NAMALWA (cell line): ENCODE data around the gene NT5C1A.
A peak's percentile ranks its signal among the peaks of the same experiment; 100 is the strongest.

ENCODE experiments used
- DNase-seq: peaks from one replicate; pipeline ENCODE4 v3.0.0-alpha.2; 2015; ENCODE audit warnings: low spot score

NT5C1A gene

DNA sequence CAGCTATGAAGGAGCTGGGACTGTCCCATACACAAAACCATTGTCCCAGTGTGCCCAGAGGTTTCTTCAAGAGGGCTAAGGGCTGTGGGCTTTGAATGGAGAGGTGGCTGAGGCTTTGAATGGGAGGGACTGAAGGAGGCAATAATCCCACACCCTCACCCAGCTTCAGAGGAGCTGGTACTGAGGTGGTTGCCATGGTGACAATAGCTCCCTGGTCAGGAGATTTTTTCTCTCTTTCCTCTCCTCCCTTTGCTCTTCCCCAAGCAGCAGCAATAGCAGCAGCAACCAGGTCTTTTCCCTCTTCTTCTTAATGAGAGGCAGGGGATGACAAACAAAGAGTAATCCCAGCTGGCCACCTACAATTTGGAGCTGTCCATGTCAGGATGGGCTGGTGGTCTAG lies 17.7 kb upstream of the NT5C1A start:
- DNase-seq: no peak

DNA sequence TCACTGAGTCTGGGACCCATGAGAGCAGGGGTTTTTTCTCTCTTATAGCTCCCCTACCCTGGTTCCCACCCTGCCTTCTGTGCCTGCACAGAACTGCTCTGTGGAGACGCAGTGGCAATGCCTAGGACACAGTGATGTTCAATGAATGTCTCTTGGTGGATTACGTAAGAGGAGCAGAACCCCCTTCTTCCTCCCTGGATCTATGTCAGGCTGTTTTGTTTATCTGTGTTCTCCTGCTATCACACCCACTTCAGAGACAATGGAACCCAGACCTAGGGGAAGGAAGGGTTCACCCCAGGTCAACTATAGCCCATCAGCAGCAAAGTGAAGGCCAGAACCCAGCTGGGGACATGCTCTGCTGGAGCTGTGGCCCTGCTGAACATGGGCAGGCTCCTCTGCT lies 17.3 kb upstream of the NT5C1A start:
- DNase-seq: no peak

DNA sequence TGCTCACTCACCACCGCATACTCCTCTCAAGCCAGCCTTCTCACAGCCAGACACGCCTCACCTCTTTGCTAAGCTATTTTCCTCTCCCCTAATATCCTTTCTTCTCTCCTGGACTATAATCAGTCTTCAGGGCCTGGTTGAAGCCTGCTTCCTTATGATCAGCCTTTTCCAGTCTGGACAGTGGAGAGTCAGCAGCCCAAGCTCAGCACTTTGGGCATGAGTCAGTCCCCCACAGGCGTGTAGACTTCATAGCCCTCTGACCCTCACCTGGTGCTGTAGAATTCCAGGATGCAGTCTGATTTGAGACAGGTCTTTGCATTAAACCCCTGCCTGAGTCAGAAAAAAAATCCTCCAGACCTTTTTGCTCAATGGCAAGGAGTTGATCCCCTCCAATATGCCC lies 16.8 kb upstream of the NT5C1A start:
- DNase-seq: no peak

DNA sequence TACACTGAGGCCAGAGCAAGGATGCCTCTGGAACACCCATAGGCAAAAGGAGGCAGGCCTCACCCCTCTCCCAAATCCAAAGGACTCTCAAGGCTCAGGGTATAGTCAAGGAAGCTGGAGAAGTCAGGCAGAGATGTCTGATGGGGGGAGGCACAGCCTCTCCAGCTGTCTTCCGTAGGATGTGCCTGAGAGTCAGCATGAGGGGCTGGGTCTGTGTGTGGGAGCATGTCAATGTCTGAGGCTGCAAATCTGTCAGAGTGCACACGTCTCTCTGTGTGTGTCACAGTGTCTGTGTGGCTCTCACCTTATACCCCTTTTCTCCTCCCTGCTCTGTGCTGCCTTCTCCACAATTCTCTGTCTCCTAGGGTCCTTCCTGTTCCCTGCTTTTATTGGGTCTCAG lies 15.3 kb upstream of the NT5C1A start:
- no peak for DNase-seq

DNA sequence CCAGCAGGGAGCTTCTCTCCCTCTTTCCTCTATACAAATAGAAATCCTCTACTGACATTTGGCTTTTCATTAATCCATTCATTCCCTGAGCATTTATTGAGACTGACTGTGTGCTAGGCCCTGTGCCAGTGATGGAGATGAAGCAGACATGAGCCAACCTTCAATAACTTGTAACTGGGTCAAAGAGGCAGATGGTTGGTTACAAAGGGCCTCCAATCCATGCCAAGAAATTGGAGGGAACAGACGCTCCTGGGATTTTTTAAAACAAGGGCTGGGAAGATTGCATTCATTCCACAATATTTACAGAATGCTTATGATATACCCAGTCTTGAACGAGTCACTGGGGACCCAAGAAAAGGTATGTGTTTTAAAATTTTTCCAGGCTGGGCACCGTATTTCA lies 13.2 kb upstream of the NT5C1A start:
- DNase-seq: no peak

DNA sequence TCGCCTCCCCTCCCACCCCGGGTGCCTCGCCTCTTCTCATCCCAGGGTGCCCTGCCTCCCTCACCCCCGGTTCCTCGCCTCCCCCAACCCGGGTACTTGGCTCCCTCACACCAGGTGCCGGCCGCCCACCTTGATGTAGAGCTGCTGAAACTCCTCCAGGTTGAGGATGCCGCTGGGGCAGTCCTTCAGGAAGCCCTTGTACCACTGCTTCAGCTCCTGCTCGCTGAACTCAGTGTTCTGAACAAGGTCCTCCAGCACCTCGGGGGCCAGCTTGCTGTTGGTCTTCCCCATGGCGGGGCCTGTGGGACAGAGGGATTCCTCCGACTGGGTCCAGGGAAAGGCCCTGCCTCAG lies 12.4 kb upstream of the NT5C1A start:
- no peak for DNase-seq

DNA sequence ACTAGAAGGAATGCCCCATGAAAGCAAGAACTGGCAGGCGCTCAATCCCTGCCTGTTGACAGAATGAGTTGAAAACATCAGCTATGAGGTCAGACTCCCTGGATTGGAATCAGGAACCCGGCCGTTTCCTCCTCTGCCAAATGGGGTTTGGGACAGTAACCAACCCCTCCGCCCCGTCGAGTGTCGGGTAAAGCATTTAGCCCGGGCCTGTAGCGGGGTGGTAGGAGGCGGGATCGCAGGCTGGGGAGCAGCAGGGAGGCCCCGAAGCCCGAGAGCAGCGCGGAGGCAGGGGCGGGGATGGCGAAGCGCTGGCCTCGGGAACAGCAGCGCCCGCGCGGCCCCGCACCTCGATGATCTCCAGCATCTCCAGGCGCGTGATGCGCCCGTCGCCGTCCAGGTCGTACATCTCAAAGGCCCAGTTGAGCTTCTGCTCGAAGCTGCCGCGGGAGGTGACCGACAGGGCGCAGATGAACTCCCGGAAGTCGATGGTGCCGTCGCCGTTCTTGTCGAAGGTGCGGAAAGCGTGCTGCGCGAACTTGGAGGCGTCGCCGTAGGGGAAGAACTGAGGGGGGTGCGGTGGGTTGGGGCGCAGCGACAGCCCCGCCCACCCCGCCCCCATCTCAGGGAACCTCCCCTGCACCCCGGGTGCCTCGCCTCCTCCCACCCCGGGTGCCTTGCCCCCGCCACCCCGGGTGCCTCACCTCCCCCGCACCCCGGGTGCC lies 11.8 kb upstream of the NT5C1A start:
- DNase-seq: no peak

DNA sequence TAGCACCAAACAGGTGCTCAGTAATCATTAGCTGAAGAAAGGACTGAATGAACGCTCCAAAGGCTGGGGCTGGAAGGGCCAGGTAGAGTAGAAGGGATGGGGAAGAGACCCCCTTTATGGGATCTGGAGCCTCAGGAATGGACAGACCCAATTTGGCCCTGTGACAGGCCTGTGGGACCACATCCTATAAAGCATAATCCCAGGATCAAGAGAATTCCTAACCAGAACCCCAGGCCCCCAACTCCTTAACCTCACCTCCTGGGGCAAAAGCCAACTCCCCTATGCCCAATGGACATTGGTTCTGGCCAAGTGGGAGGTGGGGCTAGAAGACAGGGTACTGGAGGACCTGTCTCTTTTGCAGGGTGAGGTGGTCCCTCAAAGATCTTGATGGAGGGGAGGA lies 10.1 kb upstream of the NT5C1A start:
- DNase-seq: no peak

DNA sequence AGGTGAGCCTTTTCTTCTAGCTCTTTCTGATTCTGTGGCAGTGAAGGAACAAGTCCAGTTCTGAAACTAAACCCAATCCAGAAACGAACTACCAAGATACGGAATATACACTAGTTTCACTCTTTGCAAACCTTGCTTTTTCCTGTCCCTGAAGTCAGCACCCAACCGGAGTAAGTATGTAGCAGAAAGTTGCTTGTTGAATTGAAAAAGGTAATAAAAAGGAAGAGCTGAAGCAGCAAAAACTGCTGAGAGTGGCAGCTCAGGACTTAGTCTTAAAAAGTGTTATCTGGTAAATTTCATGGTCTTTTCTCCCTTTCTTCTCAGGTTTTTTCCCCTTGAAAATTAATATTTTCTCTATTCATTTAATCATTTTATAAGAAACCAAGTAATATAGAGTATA lies 9.4 kb upstream of the NT5C1A start:
- no peak for DNase-seq

DNA sequence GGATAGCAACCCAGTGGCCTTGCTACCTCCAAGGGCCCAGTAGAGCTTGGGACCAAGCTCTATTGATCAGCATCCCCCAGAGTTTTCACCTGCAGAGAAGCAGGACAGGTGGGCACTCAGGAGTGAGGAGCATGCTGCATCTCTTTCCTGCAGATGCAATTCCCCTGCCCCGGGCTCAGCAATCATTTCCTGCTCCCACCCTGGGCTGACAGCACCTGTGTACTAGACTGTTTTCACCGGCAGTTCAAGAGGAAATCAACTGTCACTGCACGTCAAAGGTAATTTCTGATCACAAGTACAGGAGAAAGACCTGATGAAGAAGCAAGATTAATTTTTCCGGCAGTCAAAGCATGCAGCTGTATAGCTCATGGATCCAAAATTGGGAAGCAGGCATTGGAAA lies 8.8 kb upstream of the NT5C1A start:
- no peak for DNase-seq

DNA sequence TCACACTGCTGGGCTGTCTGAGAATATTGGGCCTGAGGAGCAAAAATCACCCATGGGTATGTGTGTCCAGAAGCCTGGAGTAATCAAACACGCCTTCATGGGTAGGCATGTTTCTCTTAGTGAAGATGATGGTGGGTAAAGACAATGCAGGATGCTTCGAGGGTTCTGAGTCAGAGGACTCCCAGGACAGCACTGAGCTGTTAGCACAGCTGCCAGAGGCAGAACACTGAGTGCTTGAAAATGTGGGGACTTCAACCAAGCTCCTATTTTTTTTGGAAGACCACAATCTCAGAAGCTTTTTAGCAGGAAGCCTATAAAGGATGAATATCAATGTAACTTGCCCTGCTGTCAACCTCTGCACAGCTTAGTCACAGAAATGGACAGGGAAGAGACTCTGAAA lies 7.9 kb upstream of the NT5C1A start:
- no peak for DNase-seq

DNA sequence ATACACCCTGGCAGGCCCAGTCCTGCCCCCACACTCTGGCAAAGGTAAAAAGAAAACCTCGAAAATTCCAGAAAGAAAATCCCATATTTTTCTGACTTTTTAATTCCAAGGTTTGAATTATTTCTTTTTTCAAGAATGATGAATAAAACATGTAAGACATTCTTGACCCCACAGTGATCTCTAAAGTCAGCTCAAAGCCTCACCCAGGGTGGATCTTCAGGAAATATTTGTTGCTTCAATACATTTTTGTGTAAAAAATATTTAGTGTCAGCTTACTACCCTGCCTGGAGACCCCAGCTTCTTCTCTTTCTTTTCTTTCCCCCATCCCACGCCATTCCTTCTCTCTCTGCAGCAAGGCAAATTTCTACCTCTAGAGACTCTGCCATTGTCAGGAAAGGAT lies 7.0 kb upstream of the NT5C1A start:
- DNase-seq: no peak

DNA sequence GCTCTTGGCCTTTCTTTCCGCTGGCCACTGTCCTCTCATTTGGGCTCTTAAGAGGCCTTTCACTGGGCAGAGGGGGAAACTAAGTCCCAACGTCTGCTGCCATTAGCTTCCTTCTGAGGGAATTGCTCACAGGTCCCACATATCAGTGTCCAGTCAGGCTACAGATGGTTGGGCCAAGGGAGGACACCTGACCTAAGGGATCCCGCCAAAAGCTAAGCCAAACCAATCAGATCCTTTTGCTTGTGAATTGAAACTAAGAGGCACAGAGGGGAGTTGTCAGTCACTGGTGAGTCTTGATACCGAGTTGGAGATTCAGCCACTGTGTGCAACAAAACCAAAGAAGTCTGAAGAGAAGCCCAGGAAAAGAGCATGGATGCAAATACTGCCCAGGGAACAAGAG lies 5.7 kb upstream of the NT5C1A start:
- no peak for DNase-seq

DNA sequence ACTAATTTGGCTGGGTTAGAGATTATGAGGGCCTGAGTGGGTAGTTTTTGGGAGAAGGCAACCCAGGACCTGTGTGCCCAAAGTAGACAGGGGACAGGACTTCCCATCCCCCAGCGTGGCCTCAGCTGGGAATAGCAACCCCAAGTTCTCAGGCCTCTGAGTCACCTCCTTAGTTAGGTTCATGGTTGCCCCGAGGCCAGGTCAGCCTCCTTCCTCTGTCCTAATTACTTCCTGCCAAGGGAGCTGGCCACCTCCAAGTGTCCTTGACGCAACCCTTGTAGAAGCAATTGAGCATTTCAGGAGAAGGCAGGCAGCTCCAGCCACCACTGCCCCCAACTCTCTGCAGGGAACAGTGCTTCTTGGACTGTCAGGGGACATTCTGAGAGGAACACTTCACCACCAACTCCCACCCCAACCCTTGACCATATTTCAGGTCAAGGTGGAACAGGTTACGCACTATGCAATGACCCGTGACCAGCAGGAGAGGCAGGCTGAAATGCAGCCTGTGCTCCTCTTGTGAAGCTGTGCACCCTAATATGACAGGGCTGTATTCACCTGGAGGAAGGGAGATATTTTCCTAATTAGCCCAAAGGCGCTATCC lies 5.1 kb upstream of the NT5C1A start:
- no peak for DNase-seq

DNA sequence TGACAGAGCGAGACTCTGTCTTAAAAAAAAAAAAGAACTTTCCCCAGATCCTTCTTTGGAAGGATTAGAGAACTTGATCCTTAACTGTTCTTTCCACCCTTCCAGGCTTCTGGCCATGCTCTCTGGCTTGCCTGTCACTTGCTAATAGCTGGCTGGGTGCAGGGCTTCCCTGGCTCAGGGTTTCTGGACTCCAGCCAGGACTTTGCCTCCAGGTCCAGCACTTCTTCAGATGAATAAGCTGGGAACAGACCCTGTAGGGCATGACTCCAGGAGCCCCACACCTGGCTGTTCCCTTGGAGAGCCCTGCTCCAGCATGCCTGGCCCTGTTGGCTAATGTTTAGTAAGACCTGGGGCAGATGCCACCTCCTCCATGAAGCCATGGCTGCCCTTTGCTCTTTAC lies 3.3 kb upstream of the NT5C1A start:
- no peak for DNase-seq

DNA sequence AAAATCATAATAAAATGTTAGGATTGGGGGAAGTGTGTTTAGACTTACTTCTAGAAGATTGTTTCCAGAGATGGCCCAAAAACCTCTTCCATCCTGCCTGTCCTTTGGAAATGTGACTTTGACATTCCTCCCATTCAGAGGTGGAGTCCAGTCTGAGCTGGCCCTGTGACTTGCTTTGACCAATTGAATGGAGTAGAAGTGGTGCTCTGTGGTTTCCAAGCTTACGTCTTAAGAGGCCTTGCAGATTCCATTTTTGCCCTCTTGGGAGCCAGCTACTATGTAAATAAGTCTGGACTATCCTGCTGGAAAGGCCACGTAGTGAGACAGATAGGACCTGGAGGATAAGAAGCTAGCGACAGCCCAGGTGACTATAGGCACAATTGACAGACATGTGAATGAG lies 1.3 kb upstream of the NT5C1A start:
- DNase-seq: no peak

DNA sequence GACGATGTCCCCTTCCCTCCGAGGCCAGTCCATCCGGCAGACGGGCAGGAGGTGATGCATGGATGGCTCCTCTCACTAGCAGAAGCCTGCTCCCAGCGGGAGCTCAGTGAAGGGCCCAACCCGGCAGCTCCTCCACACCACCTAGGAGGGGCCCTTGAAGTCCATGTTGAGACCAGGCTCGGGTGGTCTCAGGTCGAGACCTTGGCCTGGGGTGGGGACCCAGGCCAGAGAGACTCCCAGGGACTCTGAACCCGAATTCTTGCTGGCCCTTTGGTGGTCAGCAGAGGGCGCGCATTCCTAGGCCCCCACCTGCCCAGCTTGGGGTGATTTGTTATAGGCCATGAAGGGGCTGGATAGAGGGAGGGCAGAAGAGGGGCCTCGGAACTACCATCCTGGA lies 642 bp upstream of the NT5C1A start:
- DNase-seq: peak; percentile 42

DNA sequence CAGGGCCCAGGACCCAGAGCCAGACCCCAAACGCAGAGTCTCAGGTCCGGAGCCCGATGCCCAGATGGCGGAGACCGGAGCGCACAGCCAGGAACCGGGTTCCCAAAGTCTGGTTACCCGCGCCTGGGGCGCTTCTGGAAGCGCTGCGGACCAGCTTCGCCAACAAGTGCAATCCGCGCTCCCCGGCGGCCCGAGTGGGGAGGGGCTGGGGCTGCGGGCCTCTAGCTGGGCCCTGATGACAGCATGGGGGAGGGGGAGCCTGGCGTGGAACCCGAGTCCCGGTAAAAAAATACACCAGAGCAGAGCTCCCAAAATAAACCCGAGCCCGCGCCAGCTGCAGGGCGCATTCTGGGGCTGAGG lies 494 bp downstream of the NT5C1A start:
- no peak for DNase-seq

DNA sequence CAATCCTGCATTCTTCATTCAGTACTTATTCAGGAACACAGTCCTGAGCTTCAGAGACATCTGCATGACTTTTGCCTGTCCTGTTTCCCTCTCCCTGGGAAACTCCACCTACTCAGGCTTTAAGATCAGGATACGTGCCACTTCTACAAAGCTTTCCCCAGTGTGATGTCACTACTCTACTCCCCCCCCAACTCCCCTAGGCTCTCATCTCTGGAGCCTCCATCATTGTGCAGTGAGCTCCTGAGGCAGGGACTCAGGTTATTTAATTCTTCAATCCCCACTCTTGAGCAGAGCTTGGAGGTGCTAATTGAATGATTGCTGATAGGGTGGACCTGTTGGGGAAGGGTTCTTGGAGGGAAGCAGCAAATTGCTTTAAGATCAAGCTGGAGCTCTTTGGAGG lies 1.2 kb downstream of the NT5C1A start:
- DNase-seq: no peak

DNA sequence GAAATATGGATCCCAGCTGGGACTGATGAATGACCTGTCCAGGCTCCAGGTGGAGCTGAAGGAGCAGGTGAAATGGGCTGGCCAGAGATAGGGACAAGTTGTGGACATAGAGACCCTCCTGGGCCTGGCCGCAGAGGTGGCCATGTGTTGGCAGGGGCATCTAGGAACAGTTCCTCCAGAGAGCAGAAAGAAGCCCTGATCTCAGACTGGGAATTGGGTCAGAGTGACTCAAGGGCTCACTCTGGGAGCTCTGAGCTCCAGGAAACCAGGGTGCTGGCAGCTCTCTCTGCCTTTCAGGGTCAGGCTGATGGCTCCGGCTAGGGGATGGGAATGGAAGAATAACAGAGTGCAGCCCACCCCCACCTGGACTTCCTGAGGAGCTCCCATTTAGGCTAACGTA lies 3.0 kb downstream of the NT5C1A start:
- DNase-seq: no peak

DNA sequence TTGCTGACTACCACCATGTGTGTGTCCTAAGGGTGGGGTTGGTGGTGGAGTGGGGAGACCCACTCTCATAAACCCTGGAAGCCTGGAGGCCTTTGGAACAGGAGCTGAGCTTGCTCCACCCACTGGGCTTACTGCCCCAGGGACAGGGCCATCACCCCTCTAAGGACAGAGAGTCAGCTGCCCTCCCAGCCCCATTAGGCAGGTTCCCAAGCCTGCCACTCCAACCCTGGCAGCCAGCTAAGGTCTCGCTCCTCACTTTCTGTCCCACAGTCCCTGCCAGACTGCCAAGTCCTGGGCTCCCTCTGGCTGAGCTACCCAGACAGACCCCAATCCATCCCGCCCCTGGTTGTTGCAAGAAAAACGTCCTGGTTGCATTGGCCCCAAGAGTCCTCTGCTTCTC lies 3.8 kb downstream of the NT5C1A start:
- DNase-seq: no peak

DNA sequence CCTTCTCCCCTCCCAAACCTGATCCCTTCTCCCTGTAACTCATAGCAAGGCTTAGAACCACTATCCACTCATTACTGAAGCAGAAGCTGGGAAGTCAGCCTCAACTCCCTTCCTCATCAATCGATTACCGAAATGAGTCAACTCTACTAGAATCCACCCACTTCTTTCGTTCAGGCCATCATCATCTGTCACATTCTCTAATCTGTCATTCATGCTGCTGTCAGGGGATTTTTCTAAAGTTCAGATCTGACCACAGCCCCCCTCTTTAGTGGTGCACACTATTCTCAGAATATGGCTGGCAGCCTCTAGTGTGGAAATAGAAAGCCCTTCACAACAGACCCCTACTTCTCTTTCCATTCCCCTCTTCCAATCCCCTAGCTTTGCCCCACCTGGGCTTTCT lies 5.1 kb downstream of the NT5C1A start:
- DNase-seq: no peak

DNA sequence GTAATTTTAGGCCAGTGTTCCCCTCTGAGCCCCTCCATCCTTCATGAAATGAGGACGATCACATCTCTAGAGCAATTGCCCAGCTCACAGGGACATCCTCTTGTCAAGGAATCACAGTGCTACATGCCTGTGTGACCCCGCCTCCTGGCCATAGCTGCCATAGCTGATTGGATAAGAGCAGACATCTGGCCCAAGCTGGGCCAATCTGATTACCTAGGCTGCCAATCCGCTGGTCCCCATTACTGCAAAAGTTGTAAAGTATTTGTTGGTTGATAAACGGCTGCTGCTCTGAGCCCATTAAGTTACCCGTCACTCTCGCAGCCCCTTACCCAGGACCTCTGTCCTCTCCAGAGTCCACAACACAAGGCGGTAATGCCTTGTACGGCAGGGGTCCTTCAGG lies 8.3 kb downstream of the NT5C1A start:
- DNase-seq: peak; percentile 56

DNA sequence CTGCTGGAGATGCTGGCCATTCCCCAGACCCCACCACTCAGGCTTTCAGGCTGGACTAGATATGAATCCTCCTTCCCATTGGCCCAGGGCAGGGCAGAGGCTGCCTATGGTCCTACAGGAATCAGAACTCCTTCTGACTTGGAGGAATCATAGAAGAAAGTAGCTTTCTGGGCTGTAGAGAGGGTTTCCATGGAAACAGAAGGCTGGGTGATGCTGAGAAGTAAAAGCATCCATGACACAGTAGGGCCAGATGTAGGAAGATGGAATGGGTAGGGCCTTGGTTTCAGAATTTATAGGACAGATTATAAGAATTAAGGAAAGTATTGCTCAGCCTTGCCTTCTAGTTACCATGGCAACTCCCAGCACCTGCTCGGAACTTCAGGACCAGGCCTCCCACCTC lies 9.0 kb downstream of the NT5C1A start:
- no peak for DNase-seq

DNA sequence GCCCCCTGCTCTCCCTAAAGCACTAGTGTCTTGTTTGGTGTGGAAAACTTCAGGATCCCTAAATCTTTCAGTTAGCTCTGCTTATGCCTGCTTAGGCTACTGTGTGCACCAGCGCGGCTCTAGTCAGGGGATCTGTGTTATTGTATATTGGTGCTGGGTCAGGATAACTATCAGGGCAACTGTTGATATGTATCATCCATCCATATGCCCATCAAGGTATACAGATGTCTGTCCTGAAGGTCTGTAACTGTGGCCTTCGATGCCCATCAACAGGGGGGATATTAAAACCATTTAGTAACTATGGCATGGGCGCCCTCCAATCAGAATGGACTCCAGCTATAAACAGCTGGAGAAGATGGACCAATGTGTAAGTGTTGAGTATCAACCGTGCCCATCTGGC lies 12.4 kb downstream of the NT5C1A start:
- no peak for DNase-seq
